CD4-positive, CD25-positive, alpha-beta regulatory T cell (primary cell): ENCODE data around the gene NBAS. TPM values are rescaled to one million over a fixed set of nuclear protein-coding genes. Genes with fewer than 3 reads are reported as not detected.
"Not testable (repeated sequence)": the region's sequence is repeated elsewhere in the genome, so short reads cannot be mapped to it uniquely, and the experiment has no call there.

Experiments
- ATAC-seq, 2 donors: fragments of 150-1000 bp; cut with Tn5 transposase; one replicate each; pipeline ENCODE4 v1.10.0; 2021; ENCODE audit warnings: low read depth in 2 of 2, moderate number of reproducible peaks in 2 of 2, moderate library complexity in 1 of 2
- DNase-seq, 3 donors: peaks; one replicate each; pipeline versions ENCODE4 v3.0.0 to v3.0.0-alpha.2; 2012 to 2022; ENCODE audit warnings: mixed read lengths in 1 of 3
- H3K27ac ChIP-seq: one replicate; pipeline ENCODE4 v1.7.0; 2013; ENCODE audit warnings: mild to moderate bottlenecking, low read length; ENCODE audit not compliant: insufficient read depth, poor library complexity, severe bottlenecking
- H3K27me3 ChIP-seq: one replicate; pipeline ENCODE4 v1.7.0; 2013; ENCODE audit warnings: low read length; ENCODE audit not compliant: control insufficient read depth, insufficient read depth
- H3K36me3 ChIP-seq: one replicate; pipeline ENCODE4 v1.7.0; 2013; ENCODE audit warnings: mild to moderate bottlenecking, low read length, moderate library complexity; ENCODE audit not compliant: control insufficient read depth, insufficient read depth
- H3K4me1 ChIP-seq: 2 replicates; pipeline ENCODE4 v1.7.0; 2013; ENCODE audit warnings: mild to moderate bottlenecking, low read length; ENCODE audit not compliant: insufficient read depth, control insufficient read depth, poor library complexity, severe bottlenecking
- H3K4me3 ChIP-seq: one replicate; pipeline ENCODE4 v1.7.0; 2013; ENCODE audit warnings: low read depth, mild to moderate bottlenecking, low read length, moderate library complexity
- H3K9me3 ChIP-seq, 2 experiments: 1 replicate in 1 of 2; 2 replicates in 1 of 2; pipeline ENCODE4 v1.7.0; 2013; ENCODE audit warnings: low read length in 2 of 2, mild to moderate bottlenecking in 1 of 2, moderate library complexity in 1 of 2; ENCODE audit not compliant: control insufficient read depth in 2 of 2
- H3K27ac Mint-ChIP-seq, 3 donors: one replicate each; pipeline ENCODE4 v1.8.0; 2020 to 2022; ENCODE audit warnings: mild to moderate bottlenecking in 3 of 3, mixed read lengths in 3 of 3, moderate library complexity in 2 of 3
- H3K27me3 Mint-ChIP-seq: one replicate; pipeline ENCODE4 v1.8.0; 2022; ENCODE audit warnings: mild to moderate bottlenecking, mixed read lengths
- H3K36me3 Mint-ChIP-seq: one replicate; pipeline ENCODE4 v1.8.0; 2020; ENCODE audit warnings: mixed read lengths
- H3K4me1 Mint-ChIP-seq, 4 donors: one replicate each; pipeline ENCODE4 v1.8.0; 2020 to 2022; ENCODE audit warnings: mixed read lengths in 4 of 4, mild to moderate bottlenecking in 1 of 4
- H3K4me3 Mint-ChIP-seq, 4 donors: one replicate each; pipeline ENCODE4 v1.8.0; 2020 to 2022; ENCODE audit warnings: mild to moderate bottlenecking in 4 of 4, mixed read lengths in 4 of 4, moderate library complexity in 3 of 4
- H3K9me3 Mint-ChIP-seq, 7 donors: one replicate each; pipeline ENCODE4 v1.8.0; 2020 to 2022; ENCODE audit warnings: mixed read lengths in 7 of 7, mild to moderate bottlenecking in 3 of 7, moderate library complexity in 2 of 7
- polyA plus RNA-seq, 4 donors: library from polyadenylated mRNA; unstranded; fragments of 300-500 nt; fragmentation: Illumina TruSeq; gene quantifications; one replicate each; pipeline ENCODE4 v1.2.3, GENCODE V29; 2021
- total RNA-seq: library from RNA; stranded (reverse); gene quantifications from one replicate; pipeline ENCODE4 v1.2.3, GENCODE V29; 2022

NBAS gene
- total and polyA plus RNA-seq, 5 donors from 2014 or later: 18.5 to 31.9 (median 19.5) TPM

- H3K36me3 Mint-ChIP-seq: peaks cover 55% of the 10 kb centered on the region
Observed at GRCh38 chr2:15263976-15264685, 297.0 kb downstream of the NBAS start.

GRCh38 chr2:15262792-15263191 lies 298.3 kb downstream of the NBAS start:
- no peak overlapping the region for H3K27ac Mint-ChIP-seq

More at GRCh38 chr2:15263976-15264685, 297.0 kb downstream of the NBAS start:
- Histone ChIP-seq H3K4me1 (no peaks in the 10 kb centered on the region), H3K9me3 (peaks cover 0 to 4% of the 10 kb centered on the region in 2 experiments), H3K27ac (no peak overlapping the region), H3K36me3 (peaks cover 13% of the 10 kb centered on the region), H3K4me3 (no peak overlapping the region), H3K27me3 (no peaks in the 10 kb centered on the region)
- Mint-ChIP-seq H3K27me3 (no peaks in the 10 kb centered on the region), H3K9me3 (peaks cover 0 to 7% (median 3%) of the 10 kb centered on the region in 7 donors), H3K27ac (no peak overlapping the region), H3K4me1 (no peaks in the 10 kb centered on the region), H3K4me3 (no peak overlapping the region)
- no peak for ATAC-seq
- no peak for DNase-seq

GRCh38 chr2:15260835-15261234 lies 300.3 kb downstream of the NBAS start:
- Histone ChIP-seq H3K36me3 (peaks cover 9% of the 10 kb centered on the region), H3K4me3 (no peak overlapping the region), H3K4me1 (no peaks in the 10 kb centered on the region), H3K9me3 (peaks cover 4 to 7% of the 10 kb centered on the region in 2 experiments), H3K27ac (no peak overlapping the region), H3K27me3 (no peaks in the 10 kb centered on the region)
- no peaks in the 10 kb centered on the region for H3K4me1 Mint-ChIP-seq
- no peak overlapping the region for H3K27ac Mint-ChIP-seq
- H3K27me3 Mint-ChIP-seq: no peaks in the 10 kb centered on the region
- peaks cover 0 to 14% (median 4%) of the 10 kb centered on the region in 7 donors for H3K9me3 Mint-ChIP-seq
- peaks cover 45% of the 10 kb centered on the region for H3K36me3 Mint-ChIP-seq
- H3K4me3 Mint-ChIP-seq: no peak overlapping the region
- DNase-seq (no peak), ATAC-seq (no peak)

More at GRCh38 chr2:15262792-15263191, 298.3 kb downstream of the NBAS start:
- no peak overlapping the region for H3K4me3 Mint-ChIP-seq
- ATAC-seq (no peak), DNase-seq (no peak)
- H3K27me3 Mint-ChIP-seq: no peaks in the 10 kb centered on the region
- no peaks in the 10 kb centered on the region for H3K27me3 ChIP-seq
- no peaks in the 10 kb centered on the region for H3K4me1 ChIP-seq
- H3K36me3 ChIP-seq: peaks cover 9% of the 10 kb centered on the region
- H3K4me1 Mint-ChIP-seq: no peaks in the 10 kb centered on the region
- H3K36me3 Mint-ChIP-seq: peaks cover 43% of the 10 kb centered on the region
- H3K9me3 Mint-ChIP-seq: peaks cover 0 to 14% (median 4%) of the 10 kb centered on the region in 7 donors
- no peak overlapping the region for H3K27ac ChIP-seq
- no peak overlapping the region for H3K4me3 ChIP-seq
- peaks cover 4 to 7% of the 10 kb centered on the region in 2 experiments for H3K9me3 ChIP-seq

- no peaks in the 10 kb centered on the region for H3K4me1 Mint-ChIP-seq
- no peaks in the 10 kb centered on the region for H3K27me3 Mint-ChIP-seq
- ATAC-seq (no peak), DNase-seq (no peak)
- Histone ChIP-seq H3K4me3 (no peak overlapping the region), H3K9me3 (peaks cover 4 to 7% of the 10 kb centered on the region in 2 experiments), H3K27ac (no peak overlapping the region), H3K4me1 (no peaks in the 10 kb centered on the region), H3K27me3 (no peaks in the 10 kb centered on the region), H3K36me3 (peaks cover 9% of the 10 kb centered on the region)
- H3K36me3 Mint-ChIP-seq: peaks cover 51% of the 10 kb centered on the region
- peaks cover 0 to 14% (median 4%) of the 10 kb centered on the region in 7 donors for H3K9me3 Mint-ChIP-seq
- H3K4me3 Mint-ChIP-seq: no peak overlapping the region
- no peak overlapping the region for H3K27ac Mint-ChIP-seq
Observed at GRCh38 chr2:15260196-15260595, 300.9 kb downstream of the NBAS start.

GRCh38 chr2:15259356-15259756 lies 301.8 kb downstream of the NBAS start:
- Histone ChIP-seq H3K27ac (no peak overlapping the region), H3K4me1 (no peaks in the 10 kb centered on the region), H3K36me3 (peaks cover 7% of the 10 kb centered on the region), H3K9me3 (peaks cover 4 to 7% of the 10 kb centered on the region in 2 experiments), H3K27me3 (no peaks in the 10 kb centered on the region), H3K4me3 (no peak overlapping the region)
- ATAC-seq (no peak), DNase-seq (no peak)
- Mint-ChIP-seq H3K4me3 (no peak overlapping the region), H3K27me3 (no peaks in the 10 kb centered on the region), H3K27ac (no peak overlapping the region), H3K36me3 (peaks cover 47% of the 10 kb centered on the region), H3K9me3 (peaks cover 0 to 14% (median 4%) of the 10 kb centered on the region in 7 donors), H3K4me1 (no peaks in the 10 kb centered on the region)

- H3K36me3 ChIP-seq, H3K27me3 Mint-ChIP-seq, H3K4me3 Mint-ChIP-seq, H3K4me1 ChIP-seq, H3K4me1 Mint-ChIP-seq, H3K9me3 ChIP-seq, H3K27ac Mint-ChIP-seq, ATAC-seq, H3K4me3 ChIP-seq, DNase-seq, H3K27ac ChIP-seq, H3K27me3 ChIP-seq: not testable (repeated sequence)
- Mint-ChIP-seq H3K9me3 (peaks cover 0 to 14% (median 6%) of the 10 kb centered on the region in 7 donors), H3K36me3 (peaks cover 38% of the 10 kb centered on the region)
Observed at GRCh38 chr2:15258385-15258784, 302.7 kb downstream of the NBAS start.

GRCh38 chr2:15253835-15254286 lies 307.3 kb downstream of the NBAS start:
- Histone ChIP-seq H3K36me3 (no peaks in the 10 kb centered on the region), H3K4me1 (no peaks in the 10 kb centered on the region), H3K9me3 (peaks cover 0 to 6% of the 10 kb centered on the region in 2 experiments), H3K27me3 (no peaks in the 10 kb centered on the region), H3K27ac (no peak overlapping the region), H3K4me3 (no peak overlapping the region)
- Mint-ChIP-seq H3K27me3 (no peaks in the 10 kb centered on the region), H3K36me3 (peaks cover 41% of the 10 kb centered on the region), H3K4me1 (peaks cover 0 to 9% (median 4%) of the 10 kb centered on the region in 4 donors), H3K9me3 (peaks cover 0 to 16% (median 3%) of the 10 kb centered on the region in 7 donors), H3K4me3 (no peak overlapping the region), H3K27ac (no peak overlapping the region)
- ATAC-seq: no peak
- no peak for DNase-seq

GRCh38 chr2:15253247-15253646 lies 307.9 kb downstream of the NBAS start:
- H3K9me3 ChIP-seq: peaks cover 0 to under 1% of the 10 kb centered on the region in 2 experiments
- H3K4me3 ChIP-seq: no peak overlapping the region
- Mint-ChIP-seq H3K27me3 (no peaks in the 10 kb centered on the region), H3K4me3 (no peak overlapping the region), H3K36me3 (peaks cover 41% of the 10 kb centered on the region), H3K9me3 (peaks cover 0 to 15% (median 1%) of the 10 kb centered on the region in 7 donors), H3K27ac (no peak overlapping the region), H3K4me1 (peaks cover 0 to 15% (median 5%) of the 10 kb centered on the region in 4 donors)
- DNase-seq (no peak), ATAC-seq (no peak)
- H3K27me3 ChIP-seq: no peaks in the 10 kb centered on the region
- H3K27ac ChIP-seq: no peak overlapping the region
- no peaks in the 10 kb centered on the region for H3K36me3 ChIP-seq
- no peaks in the 10 kb centered on the region for H3K4me1 ChIP-seq
